ENCODE results near the gene CES1. TPM values are rescaled to one million over a fixed set of nuclear protein-coding genes. Genes with fewer than 3 reads are reported as not detected.
"Not testable (repeated sequence)": the region's sequence is repeated elsewhere in the genome, so short reads cannot be mapped to it uniquely, and the experiment has no call there.

Gene CES1
- total RNA-seq, 1 donor from 2014 or later, result 323 TPM

GRCh38 chr16:55775857-55776256, 57.0 kb downstream of the CES1 start:
- no peaks in the 10 kb centered on the region for H3K36me3 ChIP-seq
- H3K4me1 ChIP-seq, result no peaks in the 10 kb centered on the region
- no peak overlapping the region for H3K27ac ChIP-seq
- DNase-seq (no peak), ATAC-seq (no peak)
- no peaks in the 10 kb centered on the region for H3K9me3 ChIP-seq
- intact Hi-C loops (cut with DNase I), result no loop called here
- TF ChIP-seq CTCF (IDR thresholded peaks at IDR 0.05), result no peak
- no peaks in the 10 kb centered on the region for H3K27me3 ChIP-seq (ENCODE audit: low read depth)
- H3K4me3 ChIP-seq, result no peak overlapping the region

DNA sequence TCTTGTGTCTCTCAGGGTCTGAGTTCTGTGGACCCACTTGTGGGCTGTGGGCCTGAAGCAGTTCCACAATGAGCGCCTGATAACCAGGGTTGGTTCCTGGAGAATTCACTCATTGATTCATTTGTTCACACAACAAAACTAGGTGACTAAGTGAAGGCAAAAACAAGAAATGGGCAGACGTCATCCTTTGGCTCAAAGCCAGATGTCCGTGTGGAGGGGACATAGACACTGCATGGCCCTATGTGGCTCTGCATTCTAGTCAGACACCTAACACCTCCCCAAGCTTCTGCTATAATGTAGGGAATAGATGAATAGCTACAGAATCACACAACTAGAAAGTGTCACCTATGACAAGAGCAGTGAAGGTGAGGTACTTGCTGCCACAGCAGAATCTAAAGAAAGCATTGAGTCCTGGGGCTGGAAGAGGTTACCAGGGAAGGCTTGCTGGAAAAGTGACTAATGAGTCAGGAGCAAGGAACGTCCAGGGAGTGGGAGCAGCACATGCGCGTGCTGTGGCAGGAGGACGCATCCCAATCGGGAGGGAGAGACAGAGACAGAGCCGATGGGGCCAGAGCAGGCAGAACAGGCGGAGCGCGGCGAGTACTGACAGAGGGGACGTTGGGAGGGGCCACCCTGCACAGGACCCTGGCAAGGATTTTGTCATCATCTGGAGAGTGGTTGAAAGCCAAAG, 58.9 kb downstream of the CES1 start:
- intact Hi-C loops (cut with DNase I), result no loop called here
- ATAC-seq (no peak), DNase-seq (no peak)
- Histone ChIP-seq H3K4me3 (no peak overlapping the region), H3K4me1 (no peaks in the 10 kb centered on the region), H3K27me3 (ENCODE audit: low read depth) (no peaks in the 10 kb centered on the region), H3K9me3 (no peaks in the 10 kb centered on the region), H3K27ac (no peak overlapping the region), H3K36me3 (no peaks in the 10 kb centered on the region)
- TF ChIP-seq CTCF (IDR thresholded peaks at IDR 0.05), result no peak

DNA sequence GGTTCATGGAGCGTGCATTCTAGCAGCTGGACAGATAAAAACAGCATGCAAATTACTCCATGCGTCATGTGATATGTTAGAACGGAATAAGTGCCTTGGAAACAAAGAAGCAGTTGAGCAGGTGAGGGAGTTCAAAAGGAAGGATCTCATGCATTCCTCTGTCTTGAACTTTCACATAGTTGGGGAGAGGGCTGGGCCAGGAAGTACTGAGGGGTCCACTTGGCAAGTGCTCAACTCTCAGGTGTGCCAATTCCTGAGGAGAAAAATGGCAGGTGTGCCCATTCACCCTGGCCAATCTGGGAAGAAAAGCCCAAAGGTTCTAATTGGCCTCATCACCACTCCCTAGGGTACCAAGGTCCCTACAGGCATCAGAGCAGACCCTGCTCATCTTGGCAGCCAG, 67.7 kb downstream of the CES1 start:
- DNase-seq, result no peak
- no peak for TF ChIP-seq CTCF (IDR thresholded peaks at IDR 0.05)
- Histone ChIP-seq H3K4me3 (no peak overlapping the region), H3K27ac (no peak overlapping the region), H3K27me3 (ENCODE audit: low read depth) (no peaks in the 10 kb centered on the region), H3K4me1 (no peaks in the 10 kb centered on the region), H3K9me3 (no peaks in the 10 kb centered on the region), H3K36me3 (no peaks in the 10 kb centered on the region)
- intact Hi-C loops (cut with DNase I), result no loop called here
- ATAC-seq, result no peak

DNA sequence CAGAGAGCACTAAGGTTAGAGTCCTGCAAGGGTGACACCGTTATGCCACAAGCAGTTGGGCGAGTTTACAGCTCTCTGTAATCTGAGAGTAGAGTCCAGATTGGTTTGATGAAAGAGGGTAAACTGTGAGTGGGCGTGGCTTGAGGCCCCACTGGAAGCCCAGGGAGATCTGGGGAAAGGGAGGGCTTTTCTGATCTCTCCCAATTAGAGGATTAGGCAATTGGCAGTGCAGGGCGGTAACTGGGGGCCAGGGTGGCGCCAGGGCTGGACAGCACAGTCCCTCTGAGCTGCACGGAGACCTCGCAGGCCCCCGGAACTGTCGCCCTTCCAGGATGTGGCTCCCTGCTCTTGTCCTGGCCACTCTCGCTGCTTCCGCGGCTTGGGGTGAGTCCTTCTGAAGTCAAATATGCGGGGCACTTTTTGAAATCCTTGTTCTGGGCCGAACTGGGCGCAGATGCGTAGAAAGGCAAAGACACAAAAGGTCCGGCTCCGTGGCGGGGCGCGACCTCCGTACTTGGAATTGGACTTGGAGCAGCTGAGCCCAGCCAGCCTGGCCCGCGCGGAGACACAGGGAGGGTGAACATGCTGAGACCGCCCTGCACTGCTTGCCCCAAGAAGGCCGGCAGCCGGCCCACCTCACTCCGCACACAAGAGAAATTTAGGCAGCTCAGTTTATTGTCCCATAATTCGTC, 72.4 kb downstream of the CES1 start:
- no peaks in the 10 kb centered on the region for H3K36me3 ChIP-seq
- peak; percentile 77 to 86 for ATAC-seq
- peak overlapping the region; percentile 56 for H3K27ac ChIP-seq
- no peaks in the 10 kb centered on the region for H3K27me3 ChIP-seq (ENCODE audit: low read depth)
- intact Hi-C loops (cut with DNase I), result no loop called here
- H3K9me3 ChIP-seq, result no peaks in the 10 kb centered on the region
- H3K4me1 ChIP-seq, result no peaks in the 10 kb centered on the region
- DNase-seq, result peak; percentile 70
- H3K4me3 ChIP-seq, result peak overlapping the region; percentile 10
- no peak for TF ChIP-seq CTCF (IDR thresholded peaks at IDR 0.05)

GRCh38 chr16:55759965-55760309, 73.0 kb downstream of the CES1 start:
- peak; percentile 58 to 69 for ATAC-seq
- H3K4me3 ChIP-seq; H3K36me3 ChIP-seq; H3K9me3 ChIP-seq; H3K4me1 ChIP-seq; H3K27ac ChIP-seq; DNase-seq; H3K27me3 ChIP-seq (ENCODE audit: low read depth); intact Hi-C loops (cut with DNase I): not testable (repeated sequence)

DNA sequence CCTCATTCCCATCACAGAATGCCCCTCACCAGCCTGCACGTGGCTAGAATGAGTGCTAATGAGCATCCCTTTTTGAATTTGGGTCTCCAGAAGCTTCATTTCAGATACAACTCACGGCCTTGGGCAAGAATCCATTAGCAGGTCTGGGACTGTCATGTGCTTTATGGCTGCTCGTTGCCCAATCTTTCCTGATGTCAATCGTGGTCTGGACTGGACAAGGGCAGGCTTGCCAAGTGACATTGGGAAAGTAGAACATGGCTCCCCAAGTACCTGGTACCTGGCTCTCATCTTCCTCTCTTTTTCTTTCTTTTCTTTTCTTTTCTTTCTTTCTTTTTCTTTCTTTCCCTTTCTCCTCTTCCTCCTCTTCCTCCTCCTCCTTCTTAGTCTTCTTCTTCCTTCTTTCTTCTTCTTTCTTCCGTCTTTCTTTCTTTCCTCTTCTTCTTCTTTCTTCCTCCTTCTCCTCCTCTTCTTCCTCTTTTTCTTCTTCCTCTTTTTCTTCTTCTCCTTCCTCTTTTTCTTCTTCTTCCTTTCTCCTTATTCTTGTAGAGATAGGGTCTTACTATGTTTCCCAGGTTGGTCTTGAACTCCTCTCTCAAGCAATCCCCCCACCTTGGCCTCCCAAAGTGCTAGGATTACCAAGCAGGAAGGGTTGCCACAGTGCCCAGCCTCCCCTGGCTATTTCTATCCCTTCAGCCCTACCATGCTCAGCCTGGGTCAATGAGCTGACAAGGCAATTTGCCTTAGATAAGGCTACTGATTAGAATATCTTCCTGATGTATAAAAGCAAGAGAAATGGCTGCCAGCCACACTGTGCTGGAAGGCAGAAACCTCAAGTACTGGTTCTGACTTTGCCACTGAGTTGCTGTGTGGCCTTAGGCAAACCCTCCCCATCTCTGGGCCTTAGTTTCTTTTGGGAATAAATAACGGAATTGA, 75.0 kb downstream of the CES1 start:
- ATAC-seq; intact Hi-C loops (cut with DNase I); H3K27me3 ChIP-seq (ENCODE audit: low read depth); H3K36me3 ChIP-seq; H3K4me1 ChIP-seq; H3K9me3 ChIP-seq; DNase-seq; H3K4me3 ChIP-seq; H3K27ac ChIP-seq: not testable (repeated sequence)
